IPS-15b (cell line): Measurements from ENCODE around the gene FUBP3.

Source experiments
- H3K27me3 ChIP-seq: one replicate; pipeline ENCODE4 v1.6.1; 2013; ENCODE audit warnings: low read length; ENCODE audit not compliant: control insufficient read depth, insufficient read depth
- H3K36me3 ChIP-seq: one replicate; pipeline ENCODE4 v1.6.1; 2013; ENCODE audit warnings: low read length; ENCODE audit not compliant: control insufficient read depth, insufficient read depth
- H3K4me1 ChIP-seq: one replicate; pipeline ENCODE4 v1.6.1; 2013; ENCODE audit warnings: mild to moderate bottlenecking, low read length; ENCODE audit not compliant: control insufficient read depth, insufficient read depth
- H3K4me3 ChIP-seq: one replicate; pipeline ENCODE4 v1.5.1; 2013; ENCODE audit warnings: low read depth, low read length
- H3K9ac ChIP-seq: one replicate; pipeline ENCODE4 v1.6.1; 2013; ENCODE audit warnings: low read depth, mild to moderate bottlenecking, low read length
- H3K9me3 ChIP-seq: one replicate; pipeline ENCODE4 v1.6.1; 2013; ENCODE audit warnings: mild to moderate bottlenecking, low read length; ENCODE audit not compliant: control insufficient read depth, insufficient read depth

FUBP3 gene

DNA sequence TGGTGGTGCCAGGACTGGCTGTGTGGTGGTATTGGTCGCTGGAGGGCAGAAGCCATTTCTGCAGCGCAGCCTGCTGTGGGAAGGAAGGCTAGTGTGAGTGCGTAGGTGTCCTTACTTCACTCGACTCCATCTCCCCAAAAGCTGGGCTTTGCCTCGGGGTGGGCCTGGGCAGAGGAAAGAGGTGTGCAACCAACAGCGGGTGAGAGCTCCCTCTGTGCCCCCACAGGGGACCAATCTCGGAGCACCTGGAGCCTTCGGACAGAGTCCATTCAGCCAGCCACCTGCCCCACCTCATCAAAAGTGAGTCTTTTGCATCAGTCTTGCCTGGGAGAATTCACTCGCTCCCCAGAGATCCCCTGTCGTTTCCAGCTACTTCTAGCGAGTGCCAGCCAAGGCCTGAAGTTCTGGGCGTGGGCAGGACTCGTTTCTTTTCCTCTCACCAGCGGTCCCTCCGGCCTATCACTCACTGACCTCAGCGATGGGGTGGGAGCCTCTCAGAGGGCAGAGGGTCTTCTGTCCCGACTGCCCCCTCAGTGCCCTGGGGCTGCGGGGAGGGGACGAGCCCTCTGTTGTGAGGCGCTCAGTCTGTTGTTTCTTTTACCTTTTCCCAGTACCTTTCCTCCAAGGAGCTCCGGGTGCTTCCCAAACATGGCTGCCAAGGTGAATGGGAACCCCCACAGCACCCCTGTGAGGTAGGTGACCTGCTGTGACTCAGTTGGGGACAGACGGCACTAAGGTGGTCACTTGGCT is 52.1 kb downstream of the FUBP3 start:
- Histone ChIP-seq H3K36me3 (peaks cover 65% of the 10 kb centered on the region), H3K4me3 (no peak overlapping the region), H3K4me1 (peaks cover 2% of the 10 kb centered on the region), H3K9me3 (no peaks in the 10 kb centered on the region), H3K27me3 (no peaks in the 10 kb centered on the region), H3K9ac (no peak overlapping the region)

DNA sequence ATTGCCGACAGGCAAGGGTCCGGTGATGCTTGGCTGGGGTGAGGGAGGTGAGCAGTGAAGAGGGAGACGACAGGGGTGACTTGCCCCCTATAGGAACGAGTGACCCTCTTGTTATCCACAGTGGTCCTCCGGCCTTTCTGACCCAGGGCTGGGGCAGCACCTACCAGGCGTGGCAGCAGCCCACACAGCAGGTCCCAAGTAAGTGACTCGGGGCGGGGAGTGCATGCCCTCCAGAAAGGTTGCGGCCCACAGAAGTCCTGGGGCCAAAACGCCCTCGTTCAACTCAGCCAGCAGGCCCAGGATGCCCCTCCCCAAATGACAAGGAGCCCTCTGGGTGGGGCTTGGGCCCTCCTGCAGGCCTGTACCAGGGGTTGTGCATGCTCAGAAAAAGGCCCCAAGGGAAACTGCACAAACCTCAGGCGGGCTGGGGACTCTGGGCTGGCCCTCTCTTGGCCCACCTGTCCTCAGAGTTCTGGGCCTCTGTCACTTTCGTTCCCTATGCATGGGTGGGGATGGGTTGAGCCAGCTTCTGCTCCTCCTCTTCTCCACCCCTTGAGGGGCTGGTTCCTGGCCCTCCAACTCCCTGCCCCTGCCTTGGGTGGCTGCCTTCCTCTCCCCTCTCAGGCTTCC is 52.8 kb downstream of the FUBP3 start:
- Histone ChIP-seq H3K9me3 (no peaks in the 10 kb centered on the region), H3K27me3 (no peaks in the 10 kb centered on the region), H3K36me3 (peaks cover 62% of the 10 kb centered on the region), H3K4me3 (no peak overlapping the region), H3K4me1 (peaks cover 2% of the 10 kb centered on the region), H3K9ac (no peak overlapping the region)

DNA sequence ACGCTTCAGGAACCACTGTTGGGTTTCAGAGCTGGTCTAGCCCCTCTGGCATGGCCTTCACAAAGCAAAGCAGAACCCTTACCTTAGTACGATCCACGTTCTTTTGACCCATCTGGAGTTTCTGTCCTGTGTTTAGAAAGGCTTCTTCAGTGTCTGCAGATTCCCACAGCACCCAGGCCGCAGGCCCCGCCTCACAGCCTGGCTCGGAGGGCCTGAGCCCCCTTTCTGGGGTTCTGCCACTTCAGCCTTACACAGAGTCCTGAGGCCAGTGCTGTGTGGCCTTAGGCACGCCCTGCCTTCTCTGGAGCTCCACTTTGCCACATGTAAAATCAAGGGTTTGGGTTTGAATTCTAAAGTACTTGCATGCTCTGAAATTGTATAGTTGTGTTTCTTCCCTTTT is 53.5 kb downstream of the FUBP3 start:
- Histone ChIP-seq H3K4me1 (peaks cover 2% of the 10 kb centered on the region), H3K9ac (no peak overlapping the region), H3K9me3 (no peaks in the 10 kb centered on the region), H3K4me3 (no peak overlapping the region), H3K36me3 (peaks cover 56% of the 10 kb centered on the region), H3K27me3 (no peaks in the 10 kb centered on the region)

DNA sequence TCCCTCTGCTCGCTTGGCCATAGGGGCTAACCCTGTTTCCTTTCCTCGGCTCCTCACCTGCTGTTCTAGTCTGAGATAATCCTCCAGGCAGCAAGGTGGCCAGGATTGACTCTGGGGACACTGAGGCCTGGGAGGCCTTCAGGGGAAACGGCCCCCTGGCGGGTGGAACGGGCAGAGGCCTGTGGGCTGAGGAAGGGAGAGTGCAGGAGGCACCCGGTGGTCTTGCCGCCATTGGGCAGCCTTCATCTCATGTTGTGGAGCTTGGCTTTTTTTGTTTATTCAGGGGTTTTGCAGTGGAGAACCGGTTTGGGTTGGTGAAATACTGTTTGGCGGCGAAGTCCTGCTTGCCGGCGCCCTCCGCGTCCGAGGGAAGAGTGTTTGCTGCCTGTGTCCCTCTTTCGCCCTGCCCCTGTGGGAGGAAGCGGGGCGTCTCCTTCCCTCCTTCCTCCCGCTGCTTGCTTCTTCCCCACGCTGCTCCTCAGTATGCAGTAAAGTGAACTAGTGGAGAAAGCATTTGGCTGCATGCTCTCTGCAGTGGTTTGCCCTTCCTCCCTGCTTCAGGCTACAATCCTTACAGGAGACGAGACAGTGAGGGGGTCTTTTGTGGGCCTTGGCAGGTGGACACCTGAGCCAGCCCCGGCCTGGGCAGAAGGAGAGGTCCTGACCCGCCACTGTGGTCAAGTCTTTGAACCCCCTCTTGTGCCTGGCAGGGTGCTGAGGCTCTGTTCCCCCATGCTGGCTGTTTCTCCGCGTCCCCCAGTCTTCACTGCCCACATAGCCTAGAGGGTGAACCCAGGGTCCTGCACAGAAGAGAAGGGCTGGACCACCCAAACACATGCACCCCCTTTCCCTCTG is 54.2 kb downstream of the FUBP3 start:
- Histone ChIP-seq H3K4me1 (peaks cover 2% of the 10 kb centered on the region), H3K36me3 (peaks cover 53% of the 10 kb centered on the region), H3K9me3 (no peaks in the 10 kb centered on the region), H3K9ac (no peak overlapping the region), H3K27me3 (no peaks in the 10 kb centered on the region), H3K4me3 (no peak overlapping the region)

DNA sequence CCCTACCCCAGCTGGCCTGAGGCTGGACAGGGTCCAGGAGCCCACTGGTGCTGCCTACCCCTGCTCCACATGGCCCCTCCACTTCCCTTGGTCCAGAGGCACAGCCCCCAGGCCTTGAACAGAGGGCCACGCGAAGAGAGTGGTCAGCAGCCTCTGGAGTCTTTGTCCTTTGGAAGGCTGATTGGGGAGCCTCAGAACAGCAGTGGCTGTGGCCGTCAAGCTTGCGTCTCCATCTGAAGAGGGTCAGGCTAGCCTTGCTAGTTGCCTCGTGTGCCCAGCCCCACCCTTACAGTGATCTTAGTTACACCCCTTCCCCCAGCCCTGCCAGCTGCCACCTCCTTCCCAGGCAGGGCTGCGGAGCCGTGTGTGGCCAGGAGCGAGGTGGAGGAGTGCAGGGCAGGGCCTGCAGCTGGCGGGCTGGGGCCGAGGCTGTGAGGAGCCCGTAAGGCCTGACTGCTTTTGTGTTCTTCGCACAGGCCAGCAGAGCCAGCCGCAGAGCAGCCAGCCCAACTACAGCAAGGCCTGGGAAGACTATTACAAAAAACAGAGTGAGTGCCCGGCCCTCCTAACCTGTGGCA is 54.9 kb downstream of the FUBP3 start:
- H3K9ac ChIP-seq, result no peak overlapping the region
- H3K9me3 ChIP-seq, result no peaks in the 10 kb centered on the region
- peaks cover 53% of the 10 kb centered on the region for H3K36me3 ChIP-seq
- H3K4me3 ChIP-seq, result no peak overlapping the region
- H3K27me3 ChIP-seq, result no peaks in the 10 kb centered on the region
- peaks cover 5% of the 10 kb centered on the region for H3K4me1 ChIP-seq

DNA sequence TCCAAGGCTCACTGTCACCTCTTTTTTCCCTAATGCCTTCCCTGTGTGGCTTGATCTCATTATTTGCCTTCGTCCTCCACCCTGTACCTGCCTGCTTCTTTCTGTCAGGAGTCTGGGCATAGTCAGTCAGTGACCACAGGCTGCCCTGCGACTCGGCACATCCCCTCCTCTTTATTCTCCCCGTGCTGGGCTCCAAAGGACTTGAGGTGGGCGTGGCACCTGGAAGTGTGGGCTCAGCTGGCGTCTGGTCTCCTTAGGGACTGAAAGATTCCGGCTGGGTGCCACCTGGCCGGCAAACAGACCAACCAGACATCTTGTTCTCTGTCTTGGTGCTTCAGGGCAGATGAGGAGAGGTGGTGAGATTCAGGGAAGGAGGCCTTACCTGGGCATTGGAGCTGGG is 55.4 kb downstream of the FUBP3 start:
- Histone ChIP-seq H3K27me3 (no peaks in the 10 kb centered on the region), H3K36me3 (peaks cover 53% of the 10 kb centered on the region), H3K9ac (no peak overlapping the region), H3K9me3 (no peaks in the 10 kb centered on the region), H3K4me3 (no peak overlapping the region), H3K4me1 (peaks cover 7% of the 10 kb centered on the region)

DNA sequence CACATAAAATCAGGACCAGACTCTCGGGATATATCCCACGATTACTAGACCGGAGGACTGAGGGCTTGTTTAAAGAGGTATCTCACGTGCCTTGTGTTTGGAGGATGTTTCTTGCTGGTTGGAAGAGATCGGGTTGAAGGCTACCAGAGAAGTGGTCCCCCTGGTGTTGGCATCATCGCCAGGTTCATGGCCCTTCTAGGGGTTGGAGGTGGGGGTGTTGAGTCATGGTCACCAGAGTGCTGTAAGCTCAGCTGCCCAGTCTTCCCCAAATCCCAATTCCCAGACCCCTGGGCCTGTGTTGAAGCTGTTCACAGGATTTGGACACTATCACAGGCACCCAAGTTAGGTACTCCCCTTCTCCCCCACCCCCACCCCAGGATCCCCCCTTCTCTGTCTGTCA is 55.9 kb downstream of the FUBP3 start:
- Histone ChIP-seq H3K9me3 (no peaks in the 10 kb centered on the region), H3K4me1 (peaks cover 6% of the 10 kb centered on the region), H3K36me3 (peaks cover 50% of the 10 kb centered on the region), H3K9ac (no peak overlapping the region), H3K4me3 (no peak overlapping the region), H3K27me3 (no peaks in the 10 kb centered on the region)

DNA sequence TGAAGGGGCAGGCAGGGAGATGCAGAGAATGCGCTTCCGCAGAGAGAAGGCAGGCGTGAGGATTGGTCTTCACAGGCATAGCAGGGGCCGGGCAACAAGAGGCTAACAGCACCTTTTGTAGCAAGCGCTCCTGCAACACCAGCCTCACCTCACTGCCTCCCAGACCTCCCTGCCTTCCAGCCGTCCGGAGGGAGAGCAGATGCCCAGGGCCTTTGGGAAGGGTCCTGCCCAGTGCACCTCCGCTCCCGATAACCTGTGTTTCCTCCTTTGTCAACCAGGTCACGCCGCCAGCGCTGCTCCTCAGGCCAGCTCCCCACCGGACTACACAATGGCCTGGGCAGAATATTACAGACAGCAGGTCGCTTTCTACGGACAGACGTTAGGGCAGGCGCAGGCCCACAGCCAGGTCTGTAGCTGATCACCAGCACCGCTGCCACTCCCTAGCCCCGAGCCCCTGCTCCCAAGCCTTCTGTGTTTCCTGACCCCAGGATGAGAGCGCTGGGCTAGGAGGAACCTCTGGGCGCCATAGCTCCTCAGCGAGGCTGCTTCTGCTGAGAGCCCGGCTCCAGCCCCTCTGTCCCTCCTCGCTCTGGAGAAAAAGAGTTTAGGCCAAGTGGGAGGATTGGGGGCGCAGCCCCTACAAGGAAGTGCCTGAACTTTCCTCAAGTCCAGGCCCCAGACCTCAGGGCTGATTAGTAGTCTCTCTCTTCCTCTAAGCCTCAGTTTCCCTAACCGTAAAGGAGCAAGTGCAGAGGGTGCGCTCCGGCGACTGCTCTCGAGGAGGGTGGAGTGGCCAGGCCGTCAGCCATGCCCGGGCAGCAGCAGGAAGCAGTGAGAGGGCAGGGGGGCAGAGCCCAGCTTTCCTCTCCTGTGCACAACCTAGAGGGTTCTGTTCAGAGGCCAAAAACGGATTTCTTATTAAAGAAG is 56.6 kb downstream of the FUBP3 start:
- peaks cover 6% of the 10 kb centered on the region for H3K4me1 ChIP-seq
- H3K4me3 ChIP-seq, result no peak overlapping the region
- H3K36me3 ChIP-seq, result peaks cover 43% of the 10 kb centered on the region
- H3K9me3 ChIP-seq, result no peaks in the 10 kb centered on the region
- H3K27me3 ChIP-seq, result no peaks in the 10 kb centered on the region
- no peak overlapping the region for H3K9ac ChIP-seq

DNA sequence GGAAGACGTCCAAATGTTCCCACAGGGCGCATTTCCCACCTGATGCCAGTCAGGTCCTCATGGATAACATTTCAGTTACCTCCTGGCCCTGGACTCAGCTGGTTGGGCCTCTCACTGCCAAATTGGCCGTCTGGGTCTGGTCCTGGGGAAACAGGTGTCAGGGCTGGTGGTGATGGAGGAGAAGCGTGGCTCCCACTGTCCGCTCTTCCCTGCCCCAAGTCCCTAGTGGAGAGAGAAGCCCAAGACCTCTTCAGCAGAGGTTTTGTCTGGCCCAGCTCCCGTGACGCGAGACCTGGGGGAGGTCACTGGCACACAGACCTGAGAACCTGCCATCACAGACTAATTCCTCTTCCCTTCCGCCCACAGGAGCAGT is 57.3 kb downstream of the FUBP3 start:
- peaks cover 37% of the 10 kb centered on the region for H3K36me3 ChIP-seq

DNA sequence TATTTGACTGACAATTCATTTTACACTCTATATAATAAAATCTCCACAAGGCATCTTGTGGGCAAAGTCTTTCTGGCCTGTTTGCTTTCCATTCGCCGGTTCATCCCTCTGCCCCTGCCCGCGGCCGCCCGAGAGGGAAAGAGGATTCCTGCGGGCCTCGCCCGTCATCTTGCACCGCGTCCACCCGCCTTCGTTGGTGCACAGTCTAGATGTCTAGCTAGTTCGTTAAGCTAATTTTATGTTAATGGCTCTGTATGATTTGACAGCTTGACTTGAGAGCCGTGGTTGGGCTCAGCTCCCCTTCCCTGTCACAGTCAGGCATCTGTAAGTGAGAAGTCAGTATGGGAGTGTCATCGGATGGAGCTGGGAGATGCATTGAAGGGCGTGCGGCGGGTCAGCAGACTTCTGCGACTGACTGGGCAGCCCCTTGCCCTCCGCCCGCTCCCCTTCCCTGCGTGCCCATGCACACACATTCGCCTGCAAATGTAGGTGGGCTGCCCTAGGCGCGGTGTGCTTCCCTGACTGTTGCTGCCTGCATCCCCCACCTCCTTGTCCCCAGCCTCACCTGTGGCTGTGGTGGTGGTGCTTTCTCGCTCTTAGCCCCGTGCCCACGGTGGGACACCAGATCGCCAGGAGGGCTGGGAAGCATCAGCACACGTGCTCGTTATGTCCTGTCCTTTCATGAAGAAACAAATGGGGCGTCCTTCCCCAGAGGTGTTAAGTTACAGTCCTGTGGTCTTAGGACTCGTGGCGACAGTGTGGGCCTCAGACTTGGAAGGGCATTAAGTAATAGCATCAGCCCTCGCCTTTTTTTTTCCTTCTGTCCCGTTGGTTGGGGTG is 59.1 kb downstream of the FUBP3 start:
- no peaks in the 10 kb centered on the region for H3K9me3 ChIP-seq
- peaks cover 21% of the 10 kb centered on the region for H3K36me3 ChIP-seq
- no peaks in the 10 kb centered on the region for H3K27me3 ChIP-seq
- H3K4me3 ChIP-seq, result no peak overlapping the region
- peak overlapping the region; percentile 1 for H3K9ac ChIP-seq
- peaks cover 6% of the 10 kb centered on the region for H3K4me1 ChIP-seq

More for the DNA sequence above, 57.3 kb downstream of the FUBP3 start:
- Histone ChIP-seq H3K27me3 (no peaks in the 10 kb centered on the region), H3K4me1 (peaks cover 6% of the 10 kb centered on the region), H3K9me3 (no peaks in the 10 kb centered on the region), H3K4me3 (no peak overlapping the region), H3K9ac (no peak overlapping the region)
